Stimulated activated CD8-positive, alpha-beta memory T cell treated with anti-CD3 and anti-CD28 coated beads, Interleukin-15, amount 100 ng/mL, for 4 hours (primary cell): ENCODE results near the gene SEC14L6.
"Not testable (repeated sequence)": the region's sequence is repeated elsewhere in the genome, so short reads cannot be mapped to it uniquely, and the experiment has no call there.

Experiments
- DNase-seq, 2 donors: peaks; one replicate each; pipeline ENCODE4 v3.0.0-alpha.2; 2020; ENCODE audit warnings: low read depth in 2 of 2

The SEC14L6 gene

DNA sequence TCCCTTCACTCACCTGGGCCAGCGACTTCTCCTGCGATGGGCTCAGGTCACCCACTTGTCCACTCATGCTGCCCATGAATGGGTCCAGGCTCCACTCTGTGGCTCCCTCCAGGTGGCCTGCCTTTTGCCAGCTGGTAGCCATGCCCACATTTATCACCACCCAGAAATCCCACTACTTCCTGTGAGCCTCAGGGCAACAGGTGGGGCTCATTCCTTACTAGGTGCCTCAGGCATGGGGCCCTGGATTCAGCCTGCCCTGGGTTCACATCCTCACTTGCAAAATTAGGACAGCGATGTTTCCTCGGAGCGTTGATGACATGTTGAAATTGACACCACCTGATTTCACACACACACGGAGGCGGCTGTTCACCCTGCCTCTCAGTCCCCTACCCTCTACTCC, at the start of gene SEC14L6:
SEC14L6 (minus strand) TSS at position 126 of the 400 bp plus-strand sequence; CDS start at position 67, 59 bp downstream.
- no peak for DNase-seq

DNA sequence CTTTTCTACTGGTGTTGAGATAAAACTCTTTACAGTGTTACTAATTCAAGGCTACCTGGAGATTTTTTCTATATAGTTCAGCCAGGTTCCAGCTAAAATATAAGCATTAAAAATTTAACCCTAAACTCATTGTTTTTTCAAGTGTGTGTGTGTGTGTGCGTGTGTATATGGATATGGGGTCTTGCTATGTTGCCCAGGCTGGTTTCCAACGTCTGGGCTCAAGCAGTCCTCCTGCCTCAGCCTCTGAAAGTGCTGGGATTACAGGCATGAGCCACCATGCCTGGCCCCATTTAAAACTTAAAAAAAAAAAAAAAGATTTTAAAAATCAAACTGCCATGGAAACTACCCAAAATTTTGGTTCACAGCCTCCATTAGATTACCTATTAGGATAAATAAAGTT, 49.7 kb upstream of the SEC14L6 start:
- no peak for DNase-seq

DNA sequence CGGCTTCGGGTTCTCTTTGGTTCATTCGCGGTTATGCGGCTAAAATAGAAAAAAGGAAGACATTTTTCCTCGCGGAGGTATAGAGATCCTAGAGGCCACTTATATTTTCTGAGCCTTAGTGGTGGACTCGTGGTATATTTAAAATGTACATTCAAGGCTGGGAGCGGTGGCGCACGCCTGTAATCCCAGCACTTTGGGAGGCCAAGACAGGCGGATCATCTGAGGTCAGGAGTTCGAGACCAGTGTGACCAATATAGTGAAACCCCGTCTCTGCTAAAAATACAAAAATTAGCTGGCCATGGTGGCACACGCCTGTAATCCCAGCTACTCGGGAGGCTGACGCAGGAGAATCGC, 45.8 kb upstream of the SEC14L6 start:
- not testable (repeated sequence) for DNase-seq

DNA sequence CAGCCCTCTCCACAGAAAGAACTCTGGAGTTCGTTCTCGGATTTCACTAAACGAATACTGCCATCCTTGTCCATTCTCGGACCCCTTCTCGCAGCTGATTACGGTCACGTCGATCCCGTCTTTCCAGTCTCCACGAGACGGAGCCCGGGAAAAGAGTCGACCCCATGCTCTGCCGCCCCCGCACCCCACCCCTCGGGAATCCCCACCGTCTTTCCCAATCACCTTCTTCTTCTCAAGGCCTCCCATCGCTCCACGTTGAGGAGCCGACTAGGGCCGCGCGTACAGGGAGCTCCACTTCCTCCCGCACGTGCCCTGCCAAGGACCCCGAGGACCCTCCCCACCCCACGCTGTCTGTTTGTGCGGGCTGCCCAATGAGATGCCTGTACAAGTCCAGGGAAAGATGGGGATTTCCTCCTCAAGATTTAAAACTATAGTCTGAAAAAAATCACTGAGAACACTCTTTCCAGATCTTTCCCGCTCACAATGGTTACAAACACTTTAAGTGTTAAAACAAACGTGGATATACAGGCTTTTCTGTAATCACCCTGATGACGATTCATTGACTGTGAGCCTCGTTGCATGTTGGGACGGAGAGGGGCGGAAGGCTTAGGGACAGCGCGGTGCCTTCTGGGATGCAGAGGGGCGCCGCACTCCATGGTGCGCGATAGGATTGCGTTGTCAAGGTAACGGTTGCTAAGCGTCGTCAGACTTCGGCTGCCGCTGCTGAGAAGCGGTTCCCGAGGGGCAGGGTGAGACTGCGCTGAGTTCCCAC, 45.2 kb upstream of the SEC14L6 start, which contains the start of gene PES1:
PES1 (minus strand) TSS at position 323 of the 772 bp plus-strand sequence; CDS start at position 246, 77 bp downstream.
- peak; percentile 88 to 93 for DNase-seq

DNA sequence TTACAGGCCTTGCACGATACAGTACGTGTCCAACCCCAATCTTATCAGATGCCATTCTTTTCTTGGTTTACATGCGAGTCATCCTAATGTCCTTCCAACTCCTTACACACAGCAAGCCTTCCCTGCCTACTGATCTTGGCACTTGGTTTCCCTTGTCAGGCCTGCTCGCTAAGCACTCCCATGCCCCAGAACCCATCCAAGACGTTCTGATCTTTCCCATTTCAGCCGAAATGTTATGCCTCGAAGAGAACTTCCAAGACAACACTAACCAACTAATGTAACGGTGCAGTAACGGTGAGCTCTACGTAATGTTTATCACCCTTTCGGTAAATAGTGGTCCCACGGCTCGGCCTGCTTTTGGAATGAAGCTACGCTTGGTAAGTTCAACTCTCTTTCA, 44.6 kb upstream of the SEC14L6 start:
- DNase-seq: no peak

DNA sequence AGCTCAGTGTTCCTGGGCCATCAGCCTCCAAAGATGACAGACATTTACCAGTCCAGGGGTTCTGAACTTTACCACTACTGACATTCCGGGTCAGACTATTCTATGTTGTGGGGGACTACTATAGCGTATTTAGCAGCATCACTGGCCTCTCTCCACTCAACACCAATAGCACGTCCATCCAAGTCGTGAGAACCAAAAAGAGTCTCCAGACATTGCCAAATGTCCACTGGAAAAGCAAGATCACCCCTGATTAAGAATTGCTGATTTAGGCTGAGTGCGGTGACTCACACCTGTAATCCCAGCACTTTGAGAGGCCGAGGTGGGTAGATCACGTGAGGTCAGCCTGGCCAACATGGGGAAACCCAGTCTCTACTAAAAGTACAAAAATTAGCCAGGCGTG, 39.9 kb upstream of the SEC14L6 start:
- no peak for DNase-seq

DNA sequence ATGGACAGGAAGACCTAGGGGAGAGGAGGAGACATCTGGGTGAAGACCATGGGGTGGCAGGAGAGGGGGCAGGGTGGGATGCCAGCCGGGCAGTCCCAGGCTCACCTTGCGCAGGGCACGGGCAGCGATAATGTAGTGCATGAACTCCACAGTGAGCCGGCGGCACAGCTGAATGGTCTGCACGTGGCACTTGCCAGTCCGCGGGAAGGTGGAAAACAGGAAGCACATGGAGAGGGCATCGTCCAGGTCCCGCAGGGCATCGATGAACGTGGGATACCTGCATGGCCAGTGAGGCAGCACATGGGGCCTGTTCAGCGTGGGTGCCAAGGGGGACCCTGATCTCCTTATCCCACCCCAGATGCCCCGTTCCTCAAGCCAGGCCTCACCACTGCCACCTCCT, 37.9 kb upstream of the SEC14L6 start:
- DNase-seq: no peak

DNA sequence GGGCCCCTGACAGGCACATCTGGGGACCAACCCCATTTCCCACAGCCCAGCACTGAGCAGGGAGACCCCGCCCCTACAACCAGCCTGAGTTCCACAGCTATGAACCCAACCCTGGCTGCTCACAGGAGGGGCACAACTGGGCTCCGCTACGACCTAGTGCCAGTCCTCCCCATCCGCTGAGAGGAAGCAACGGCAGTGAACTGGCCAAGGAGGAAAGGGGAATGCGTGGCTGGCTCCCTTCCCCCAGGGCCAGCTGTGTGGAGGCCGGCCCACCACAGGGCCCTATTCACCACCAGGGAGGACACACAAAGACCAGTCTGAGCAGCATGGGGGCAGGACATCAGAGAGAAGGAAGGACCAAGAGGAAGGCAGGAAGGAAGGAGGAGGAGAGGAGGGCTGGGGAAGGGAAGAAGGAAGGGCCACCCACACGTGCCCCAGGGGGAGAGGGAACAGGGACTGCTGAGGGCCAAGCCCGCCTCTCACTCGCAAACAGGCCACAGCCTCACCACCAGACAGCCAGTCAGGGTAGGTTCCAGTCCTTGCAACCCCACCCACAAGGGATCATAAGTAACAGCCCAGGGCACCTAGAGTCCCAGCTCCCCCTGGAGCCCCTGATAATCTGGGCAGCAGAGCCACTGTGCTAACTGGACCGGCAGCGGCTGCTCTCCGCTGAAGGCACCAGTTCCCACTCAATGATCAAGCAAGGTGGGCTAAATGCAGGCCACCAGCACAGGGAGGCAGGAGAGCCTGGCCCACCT, 36.4 kb upstream of the SEC14L6 start:
- no peak for DNase-seq

DNA sequence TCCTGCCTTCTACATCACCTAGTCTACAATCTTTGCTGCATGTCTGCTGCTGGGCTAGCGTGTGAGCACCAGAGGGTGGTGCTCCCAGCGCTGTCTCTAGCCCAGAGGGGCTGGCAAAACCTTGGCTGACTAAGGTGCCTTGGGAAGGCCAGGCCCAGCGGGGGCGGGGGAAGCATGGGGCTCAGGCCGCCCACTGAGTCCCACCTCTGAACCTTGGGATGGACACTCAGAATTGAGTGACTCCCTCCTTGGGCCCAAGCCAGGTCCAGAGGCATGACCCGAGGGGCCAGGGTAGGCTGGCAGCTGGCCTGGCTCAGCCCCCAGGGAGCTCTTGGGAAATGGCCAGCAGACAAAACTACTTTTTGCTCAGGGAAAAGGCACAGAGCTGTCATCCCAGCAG, 35.5 kb upstream of the SEC14L6 start:
- DNase-seq: no peak

DNA sequence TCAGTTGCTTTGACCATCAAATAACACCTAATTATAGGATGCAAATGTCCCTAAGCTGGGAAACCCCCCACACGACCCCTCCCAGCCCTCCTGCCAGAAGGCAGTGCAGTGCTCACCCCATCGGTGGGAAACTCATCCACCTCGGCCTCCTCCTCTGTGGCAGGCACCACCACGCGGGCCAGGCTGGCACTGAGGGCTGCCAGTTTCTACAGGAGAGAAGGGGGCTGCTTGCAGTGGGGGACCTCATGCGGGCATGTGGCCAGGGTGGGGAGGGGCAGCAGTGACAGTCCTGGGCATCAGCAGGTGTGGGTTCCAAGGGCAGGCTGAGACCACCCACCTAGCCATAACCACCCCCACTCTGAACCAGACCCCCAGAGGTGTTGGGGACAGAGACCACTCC, 34.4 kb upstream of the SEC14L6 start:
- DNase-seq: no peak

DNA sequence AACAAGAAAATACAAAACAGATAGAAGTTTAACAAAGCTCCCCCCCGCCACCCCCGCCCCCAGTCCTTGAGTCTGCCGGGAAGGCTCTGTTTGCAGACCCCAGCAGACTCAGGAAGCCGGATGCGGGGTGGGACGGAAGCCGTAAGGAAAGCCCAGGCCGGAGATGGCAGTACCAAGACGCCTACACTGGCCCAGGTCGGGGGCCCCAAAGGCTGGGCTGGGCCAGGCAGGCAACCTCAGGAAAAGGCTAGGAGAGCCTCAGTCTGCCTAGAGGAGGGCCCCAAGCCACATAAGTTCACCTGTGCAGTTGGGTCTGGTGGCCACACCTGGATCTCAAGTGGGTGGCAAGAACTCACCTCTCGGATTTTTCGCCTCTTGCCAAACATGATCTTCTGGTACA, 31.9 kb upstream of the SEC14L6 start:
- no peak for DNase-seq

DNA sequence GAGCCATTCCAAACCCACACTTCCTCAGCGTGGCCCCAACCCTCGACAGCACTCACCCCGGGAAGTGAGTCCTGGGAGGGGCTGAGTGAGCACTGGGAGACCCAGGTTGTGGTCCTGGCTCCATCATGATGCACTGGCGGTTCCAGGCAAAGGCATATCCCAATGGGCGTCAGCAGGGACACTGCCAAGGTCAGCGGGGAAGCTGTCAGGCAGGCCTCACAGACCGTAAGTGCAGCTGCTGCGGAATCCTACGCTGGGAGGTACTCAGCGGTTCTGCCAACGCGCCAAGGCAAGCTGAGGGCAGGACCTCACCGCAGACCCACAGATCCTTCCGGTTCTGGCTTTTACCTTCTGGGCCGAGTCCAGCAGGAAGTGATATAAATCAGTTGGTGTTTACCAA, 29.3 kb upstream of the SEC14L6 start:
- DNase-seq: no peak

DNA sequence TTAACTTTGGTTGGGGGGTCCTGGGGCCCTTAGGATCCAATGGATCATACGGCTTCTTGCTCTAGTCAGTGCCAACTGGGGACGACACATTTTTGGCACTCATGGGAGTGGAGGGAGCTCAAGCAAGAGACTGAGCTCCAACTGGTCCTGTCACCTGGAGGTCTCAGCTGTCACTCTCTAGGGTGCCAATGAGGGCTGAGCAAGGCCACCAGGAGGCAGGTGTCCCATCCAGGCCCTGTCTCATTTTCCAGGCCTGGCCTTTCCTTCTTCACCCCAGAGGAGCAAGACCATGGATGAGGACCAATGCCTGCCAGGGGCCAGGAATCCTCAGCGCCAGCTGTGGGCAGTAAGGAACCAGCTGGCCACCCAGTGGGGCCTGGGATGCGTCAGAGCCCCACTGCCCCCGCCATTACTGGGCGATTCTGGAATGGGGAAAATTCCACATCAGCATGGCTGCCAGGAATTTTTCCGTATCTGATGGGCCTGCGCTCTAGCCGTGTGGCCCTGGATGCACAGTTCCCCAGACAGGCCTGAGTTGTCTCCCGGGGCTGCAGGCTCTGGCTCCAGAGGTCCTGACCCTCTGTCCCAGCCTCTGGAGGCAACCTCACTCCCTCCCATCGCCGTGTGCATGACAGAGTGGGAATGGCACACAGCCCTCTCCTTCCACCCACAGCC, 28.6 kb upstream of the SEC14L6 start:
- DNase-seq: no peak

DNA sequence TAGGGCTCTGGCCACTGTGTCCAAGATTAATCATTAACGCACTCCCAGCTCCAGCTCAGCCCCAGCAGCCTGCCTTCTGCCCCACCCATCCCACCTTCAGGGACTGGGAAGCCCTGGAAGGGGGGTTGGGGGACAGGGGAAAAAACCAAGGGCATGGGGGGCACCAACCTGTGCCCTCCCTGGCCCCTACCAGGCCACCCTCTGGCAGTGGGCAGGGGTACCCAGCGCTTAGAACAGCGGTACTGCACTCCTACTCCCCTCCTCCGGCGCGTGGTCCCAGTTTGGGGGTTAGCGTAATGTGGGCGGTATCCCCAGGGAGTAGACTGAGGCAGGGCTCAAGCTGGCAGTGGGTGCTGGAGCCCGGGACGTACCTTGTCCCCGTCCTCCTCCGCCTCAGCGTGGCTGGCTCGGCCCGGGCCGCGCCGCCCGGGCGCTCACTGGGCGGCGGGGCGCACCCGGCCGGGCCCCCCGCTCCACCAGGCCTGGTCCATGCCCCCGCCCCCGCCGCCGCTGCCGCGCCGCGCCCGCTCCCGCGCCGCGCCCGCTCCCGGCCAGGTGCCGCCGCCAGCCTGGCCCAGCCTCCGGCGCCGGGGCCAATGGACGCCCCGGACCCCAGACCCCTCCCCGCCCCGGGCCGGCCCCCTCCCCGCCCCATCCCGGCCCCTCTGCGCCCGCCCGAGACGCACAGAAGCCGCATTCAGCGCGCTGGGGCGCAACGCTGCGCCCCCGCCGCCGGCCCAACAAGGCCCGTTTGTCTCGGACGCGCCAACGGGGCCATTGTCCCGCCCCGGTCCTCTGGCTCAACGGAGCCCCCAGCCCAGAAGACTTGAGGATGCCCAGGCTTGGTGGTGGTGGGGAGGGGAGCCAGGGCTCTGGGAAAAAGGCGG, 27.8 kb upstream of the SEC14L6 start, which contains the start of gene GAL3ST1:
GAL3ST1 (minus strand) TSS at position 571 of the 887 bp plus-strand sequence. CDS start 17,273 bp downstream, outside the sequence.
- no peak for DNase-seq

DNA sequence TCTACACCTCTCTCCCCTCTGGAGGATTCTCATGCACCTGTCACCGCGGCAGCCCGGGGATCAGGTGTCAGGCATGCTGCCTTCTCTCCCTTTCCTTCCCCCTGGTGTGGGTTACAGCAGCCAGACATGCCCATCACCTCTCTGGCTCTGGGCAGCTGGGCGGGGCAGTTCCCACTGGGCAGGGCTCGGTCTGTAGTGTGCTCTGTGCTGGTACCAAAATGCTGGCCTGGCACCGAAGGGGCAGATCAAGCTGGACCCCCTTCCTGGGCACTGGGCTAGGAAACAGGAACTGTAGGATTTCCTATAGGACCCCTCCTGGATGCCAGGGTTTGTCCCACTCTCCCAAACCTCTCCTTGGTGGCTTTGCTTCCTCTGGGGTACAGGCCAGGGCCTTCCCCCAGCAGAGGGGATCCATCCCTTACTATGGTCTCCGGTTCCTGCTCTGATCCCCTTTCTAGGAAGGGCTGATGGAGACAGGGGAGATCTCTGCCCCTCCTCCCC, 27.1 kb upstream of the SEC14L6 start:
- no peak for DNase-seq

DNA sequence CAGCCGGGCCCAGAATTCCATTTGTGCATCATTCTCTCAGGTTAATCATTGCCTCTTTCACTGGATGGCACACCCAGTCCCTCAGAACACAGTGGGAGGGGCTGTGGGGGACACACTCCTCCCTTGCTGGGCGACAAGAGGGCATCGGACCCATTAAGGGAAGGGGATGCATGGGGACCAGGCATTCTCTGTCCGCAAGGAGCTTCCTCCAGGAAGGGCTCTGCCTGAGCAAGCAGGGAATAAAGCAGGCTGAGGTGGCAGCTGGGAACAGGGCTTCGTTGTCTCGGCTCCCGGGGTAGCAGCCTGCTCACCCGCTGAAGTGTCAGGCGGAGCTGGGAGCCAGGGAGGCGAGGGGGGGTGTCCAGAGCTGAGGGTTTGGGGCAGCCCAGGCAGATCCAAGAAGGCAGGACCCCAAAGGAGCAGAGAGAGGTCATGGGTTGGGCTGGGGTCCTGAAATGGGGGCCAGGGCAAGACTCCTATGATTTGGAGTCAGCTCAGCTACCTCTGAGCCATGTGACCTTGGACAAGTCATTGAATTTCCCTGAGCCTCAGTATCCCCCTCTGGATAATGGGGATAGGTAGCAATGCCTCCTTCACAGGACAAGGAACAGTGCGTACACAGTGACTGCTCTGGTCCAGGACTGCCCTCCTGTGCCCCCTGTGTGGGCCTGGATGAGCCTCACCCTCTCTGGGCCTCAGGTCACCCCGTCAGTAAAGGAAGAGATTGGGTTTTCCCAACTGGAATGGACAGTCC, 26.5 kb upstream of the SEC14L6 start:
- no peak for DNase-seq

DNA sequence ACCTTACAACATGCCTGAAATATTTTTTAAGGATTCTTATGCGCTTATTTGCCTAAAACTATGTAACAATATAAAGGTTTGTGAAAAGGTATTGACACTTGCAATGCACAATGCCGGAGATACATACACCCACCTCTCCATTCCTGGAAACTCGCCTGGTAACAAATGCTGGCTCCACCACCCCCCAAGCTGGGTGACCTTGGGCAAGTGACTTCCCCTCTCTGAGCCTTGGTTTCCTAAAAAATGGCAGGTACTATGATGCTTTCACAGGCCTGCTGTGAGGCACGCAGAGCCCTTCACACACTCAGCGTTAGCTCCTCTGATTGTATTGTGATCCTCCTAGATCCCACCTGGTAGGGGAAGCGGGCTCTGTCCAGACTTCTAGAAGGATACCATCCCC, 25.7 kb upstream of the SEC14L6 start:
- DNase-seq: no peak

DNA sequence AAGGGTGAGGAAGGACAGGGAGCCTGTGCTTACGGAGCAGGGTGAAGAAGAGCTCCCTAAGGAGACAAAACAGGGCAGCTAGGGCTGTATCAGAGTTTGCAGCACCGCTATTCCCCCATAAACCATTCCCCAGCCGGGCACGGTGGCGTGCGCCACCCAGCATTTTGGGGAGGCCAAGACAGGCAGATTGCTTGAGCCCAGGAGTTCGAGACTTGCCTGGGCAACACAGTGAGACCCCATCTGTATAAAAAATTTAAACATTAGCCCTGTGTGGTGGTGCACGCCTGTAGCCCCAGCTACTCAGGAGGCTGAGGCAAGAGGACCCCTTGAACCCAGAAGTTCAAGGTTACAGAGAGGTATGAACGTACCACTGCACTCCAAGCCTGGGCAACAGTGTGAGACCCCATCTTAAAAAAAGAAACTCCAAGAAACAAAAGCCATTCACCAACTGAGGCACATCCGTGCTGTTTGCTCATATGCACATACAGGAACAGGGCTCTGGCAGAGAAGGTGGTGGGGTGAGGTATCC, 23.2 kb upstream of the SEC14L6 start:
- no peak for DNase-seq

DNA sequence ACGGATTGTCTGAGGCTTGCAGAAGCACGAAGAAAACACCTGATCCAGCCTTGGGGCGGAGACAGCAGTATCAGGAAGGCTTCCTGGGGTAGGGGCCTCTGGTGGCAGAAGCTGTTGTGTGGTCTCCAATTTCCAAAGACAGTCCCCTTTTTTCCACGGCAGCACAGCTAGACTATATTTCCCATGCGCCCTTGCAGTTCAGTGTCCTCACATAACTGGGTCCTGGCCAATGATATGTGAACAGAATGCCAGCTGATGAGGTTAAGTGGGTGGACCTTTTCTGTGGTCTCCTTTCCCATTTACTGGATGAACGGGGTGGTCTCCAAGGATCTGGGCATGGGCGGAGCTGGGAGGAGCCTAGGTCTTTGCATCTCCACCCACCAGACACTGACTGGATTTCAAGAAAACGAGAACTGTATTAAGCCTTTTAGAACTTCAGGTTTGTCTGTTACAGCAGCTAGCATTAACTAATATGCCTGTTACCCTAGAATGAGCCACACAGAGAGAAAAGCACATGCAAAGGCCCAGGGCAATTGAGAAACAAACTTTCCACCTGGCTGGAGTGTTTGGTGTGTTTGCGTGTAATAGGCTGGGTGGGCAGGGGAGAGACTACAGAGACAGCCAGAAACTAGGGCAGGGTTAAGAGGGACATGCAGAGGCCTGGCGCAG, 21.7 kb upstream of the SEC14L6 start:
- DNase-seq: no peak

DNA sequence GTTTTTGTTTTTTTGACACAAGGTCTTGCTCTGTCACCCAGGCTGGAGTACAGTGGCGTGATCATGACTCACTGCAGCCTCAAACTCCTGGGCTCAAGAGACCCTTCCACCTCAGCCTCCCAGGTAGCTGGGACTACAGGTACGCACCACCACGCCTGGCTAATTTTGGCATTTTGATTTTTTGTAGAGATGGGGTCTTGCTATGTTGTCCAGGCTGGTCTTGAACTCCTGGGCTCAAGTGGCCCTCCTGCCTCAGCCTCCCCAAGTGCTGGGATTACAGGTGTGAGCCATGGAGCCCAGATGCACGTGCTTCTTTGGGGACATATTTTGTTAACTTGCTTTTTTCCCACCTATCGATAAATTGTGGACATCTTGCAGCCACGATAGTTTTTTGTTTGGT, 20.7 kb upstream of the SEC14L6 start:
- not testable (repeated sequence) for DNase-seq
